ENCODE results near the gene PRR29.

DNA sequence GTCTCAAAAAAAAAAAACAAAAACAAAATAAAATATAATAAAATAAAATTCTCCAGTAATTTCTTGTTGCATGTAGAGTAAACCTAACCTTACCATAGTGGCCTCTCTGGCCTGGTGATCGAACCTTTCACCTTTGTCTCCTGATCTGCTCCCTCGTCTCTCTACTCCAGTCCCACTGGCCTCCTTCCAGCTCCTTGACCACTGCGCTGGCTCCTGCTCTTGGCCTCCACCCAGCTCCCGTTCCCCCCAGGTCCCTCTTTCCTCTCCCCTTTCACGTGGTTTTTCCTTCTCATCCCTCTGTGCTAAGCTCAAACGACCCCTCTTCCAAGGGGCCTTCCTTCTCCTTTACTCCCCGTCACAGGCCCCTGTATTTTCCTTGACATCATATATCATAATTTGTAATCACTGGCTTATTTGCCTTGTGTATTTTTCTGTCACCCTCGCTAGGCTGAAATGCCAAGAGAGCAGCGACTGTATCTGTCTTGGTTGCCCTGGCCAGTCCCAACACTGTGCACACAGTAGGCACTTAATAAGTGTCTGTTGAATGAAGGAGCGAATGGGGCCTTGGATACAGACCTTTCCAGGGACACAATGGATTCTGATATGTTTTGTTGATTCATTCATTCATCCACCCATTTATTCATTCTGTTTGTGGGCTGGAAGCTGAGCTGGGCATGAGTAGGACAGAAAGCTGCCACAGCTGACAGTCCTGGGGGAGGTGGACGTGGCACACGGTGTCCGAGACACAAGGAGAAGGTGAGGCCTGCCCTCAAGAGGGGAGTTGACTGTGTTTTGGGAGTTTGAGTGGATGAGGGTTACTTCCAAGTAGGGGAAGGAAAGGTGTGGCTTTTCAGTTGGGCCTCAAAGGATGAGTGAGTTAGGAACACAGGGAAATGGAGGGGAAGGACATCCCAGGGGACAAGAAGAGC, 19.6 kb upstream of the PRR29 start:
- no peak for TF ChIP-seq ZFX (IDR thresholded peaks at IDR 0.05)
- TF ChIP-seq, protein P1, sequence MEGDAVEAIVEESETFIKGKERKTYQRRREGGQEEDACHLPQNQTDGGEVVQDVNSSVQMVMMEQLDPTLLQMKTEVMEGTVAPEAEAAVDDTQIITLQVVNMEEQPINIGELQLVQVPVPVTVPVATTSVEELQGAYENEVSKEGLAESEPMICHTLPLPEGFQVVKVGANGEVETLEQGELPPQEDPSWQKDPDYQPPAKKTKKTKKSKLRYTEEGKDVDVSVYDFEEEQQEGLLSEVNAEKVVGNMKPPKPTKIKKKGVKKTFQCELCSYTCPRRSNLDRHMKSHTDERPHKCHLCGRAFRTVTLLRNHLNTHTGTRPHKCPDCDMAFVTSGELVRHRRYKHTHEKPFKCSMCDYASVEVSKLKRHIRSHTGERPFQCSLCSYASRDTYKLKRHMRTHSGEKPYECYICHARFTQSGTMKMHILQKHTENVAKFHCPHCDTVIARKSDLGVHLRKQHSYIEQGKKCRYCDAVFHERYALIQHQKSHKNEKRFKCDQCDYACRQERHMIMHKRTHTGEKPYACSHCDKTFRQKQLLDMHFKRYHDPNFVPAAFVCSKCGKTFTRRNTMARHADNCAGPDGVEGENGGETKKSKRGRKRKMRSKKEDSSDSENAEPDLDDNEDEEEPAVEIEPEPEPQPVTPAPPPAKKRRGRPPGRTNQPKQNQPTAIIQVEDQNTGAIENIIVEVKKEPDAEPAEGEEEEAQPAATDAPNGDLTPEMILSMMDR (conservative IDR thresholded peaks at IDR 0.05), result no peak

Data from C4-2B (cell line).